IPS-18a (cell line): ENCODE results near the gene BCKDK.

Experiments
- H3K27ac ChIP-seq: one replicate; pipeline ENCODE4 v1.5.1; 2013; ENCODE audit warnings: low read length
- H3K27me3 ChIP-seq: one replicate; pipeline ENCODE4 v1.6.1; 2013; ENCODE audit warnings: mild to moderate bottlenecking, low read length; ENCODE audit not compliant: control insufficient read depth, insufficient read depth
- H3K36me3 ChIP-seq: one replicate; pipeline ENCODE4 v1.6.1; 2013; ENCODE audit warnings: low read depth, low read length; ENCODE audit not compliant: control insufficient read depth
- H3K4me1 ChIP-seq: one replicate; pipeline ENCODE4 v1.6.1; 2013; ENCODE audit warnings: low read depth, low read length; ENCODE audit not compliant: control insufficient read depth
- H3K4me3 ChIP-seq: one replicate; pipeline ENCODE4 v1.5.1; 2013; ENCODE audit warnings: low read length
- H3K9ac ChIP-seq: one replicate; pipeline ENCODE4 v1.6.1; 2013; ENCODE audit warnings: mild to moderate bottlenecking, low read length, moderate library complexity
- H3K9me3 ChIP-seq: one replicate; pipeline ENCODE4 v1.6.1; 2013; ENCODE audit warnings: low read depth, low read length; ENCODE audit not compliant: control insufficient read depth

BCKDK gene

GRCh38 chr16:31106509-31107464 lies 1.4 kb upstream of the BCKDK start:
- H3K27me3 ChIP-seq, result no peaks in the 10 kb centered on the region
- no peak overlapping the region for H3K9ac ChIP-seq
- H3K27ac ChIP-seq, result no peak overlapping the region
- H3K36me3 ChIP-seq, result peaks cover 20% of the 10 kb centered on the region
- H3K4me3 ChIP-seq, result no peak overlapping the region
- no peaks in the 10 kb centered on the region for H3K4me1 ChIP-seq
- H3K9me3 ChIP-seq, result no peaks in the 10 kb centered on the region

- H3K4me3 ChIP-seq, result peak overlapping the region; percentile 76
Observed at GRCh38 chr16:31107465-31107867, 720 bp upstream of the BCKDK start.

GRCh38 chr16:31108794-31109558 lies 790 bp downstream of the BCKDK start:
- peak overlapping the region; percentile 42 for H3K9ac ChIP-seq
- no peak overlapping the region for H3K27ac ChIP-seq
- peak overlapping the region; percentile 76 for H3K4me3 ChIP-seq
- no peaks in the 10 kb centered on the region for H3K9me3 ChIP-seq
- H3K27me3 ChIP-seq, result no peaks in the 10 kb centered on the region
- H3K4me1 ChIP-seq, result no peaks in the 10 kb centered on the region
- peaks cover 29% of the 10 kb centered on the region for H3K36me3 ChIP-seq

More at GRCh38 chr16:31107465-31107867, 720 bp upstream of the BCKDK start:
- Histone ChIP-seq H3K9ac (no peak overlapping the region), H3K4me1 (no peaks in the 10 kb centered on the region), H3K27me3 (no peaks in the 10 kb centered on the region), H3K9me3 (no peaks in the 10 kb centered on the region), H3K36me3 (peaks cover 26% of the 10 kb centered on the region), H3K27ac (no peak overlapping the region)

GRCh38 chr16:31109622-31110021 lies 1.4 kb downstream of the BCKDK start:
- Histone ChIP-seq H3K4me3 (no peak overlapping the region), H3K9ac (no peak overlapping the region), H3K4me1 (no peaks in the 10 kb centered on the region), H3K36me3 (peaks cover 29% of the 10 kb centered on the region), H3K9me3 (no peaks in the 10 kb centered on the region), H3K27ac (no peak overlapping the region), H3K27me3 (no peaks in the 10 kb centered on the region)

GRCh38 chr16:31110106-31111034 lies 2.2 kb downstream of the BCKDK start:
- H3K9ac ChIP-seq, result no peak overlapping the region
- H3K9me3 ChIP-seq, result no peaks in the 10 kb centered on the region
- peaks cover 29% of the 10 kb centered on the region for H3K36me3 ChIP-seq
- H3K4me3 ChIP-seq, result no peak overlapping the region
- no peaks in the 10 kb centered on the region for H3K4me1 ChIP-seq
- no peaks in the 10 kb centered on the region for H3K27me3 ChIP-seq
- no peak overlapping the region for H3K27ac ChIP-seq

- Histone ChIP-seq H3K36me3 (peaks cover 29% of the 10 kb centered on the region), H3K9ac (no peak overlapping the region), H3K9me3 (no peaks in the 10 kb centered on the region), H3K27ac (no peak overlapping the region), H3K4me1 (no peaks in the 10 kb centered on the region), H3K27me3 (no peaks in the 10 kb centered on the region), H3K4me3 (no peak overlapping the region)
Observed at GRCh38 chr16:31111881-31112466, 3.8 kb downstream of the BCKDK start.

- H3K4me3 ChIP-seq, result no peak overlapping the region
- no peak overlapping the region for H3K9ac ChIP-seq
- H3K27me3 ChIP-seq, result no peaks in the 10 kb centered on the region
- H3K4me1 ChIP-seq, result no peaks in the 10 kb centered on the region
- H3K36me3 ChIP-seq, result peaks cover 29% of the 10 kb centered on the region
- no peaks in the 10 kb centered on the region for H3K9me3 ChIP-seq
- no peak overlapping the region for H3K27ac ChIP-seq
Observed at GRCh38 chr16:31112711-31113110, 4.5 kb downstream of the BCKDK start.

GRCh38 chr16:31113121-31114120 lies 5.2 kb downstream of the BCKDK start:
- Histone ChIP-seq H3K4me1 (peaks cover 4% of the 10 kb centered on the region), H3K36me3 (peaks cover 29% of the 10 kb centered on the region), H3K9ac (no peak overlapping the region), H3K9me3 (no peaks in the 10 kb centered on the region), H3K27me3 (no peaks in the 10 kb centered on the region), H3K4me3 (no peak overlapping the region), H3K27ac (no peak overlapping the region)

- Histone ChIP-seq H3K27ac (no peak overlapping the region), H3K9me3 (no peaks in the 10 kb centered on the region), H3K27me3 (no peaks in the 10 kb centered on the region), H3K36me3 (peaks cover 36% of the 10 kb centered on the region), H3K9ac (no peak overlapping the region), H3K4me3 (no peak overlapping the region), H3K4me1 (peaks cover 6% of the 10 kb centered on the region)
Observed at GRCh38 chr16:31114468-31114867, 6.3 kb downstream of the BCKDK start.
